GM19238 (cell line): ENCODE results near the gene CD72.

Experiments used
- DNase-seq: peaks from one replicate; pipeline ENCODE4 v3.0.0; 2011; ENCODE audit warnings: low spot score; ENCODE audit not compliant: insufficient read length

CD72 gene, protein sequence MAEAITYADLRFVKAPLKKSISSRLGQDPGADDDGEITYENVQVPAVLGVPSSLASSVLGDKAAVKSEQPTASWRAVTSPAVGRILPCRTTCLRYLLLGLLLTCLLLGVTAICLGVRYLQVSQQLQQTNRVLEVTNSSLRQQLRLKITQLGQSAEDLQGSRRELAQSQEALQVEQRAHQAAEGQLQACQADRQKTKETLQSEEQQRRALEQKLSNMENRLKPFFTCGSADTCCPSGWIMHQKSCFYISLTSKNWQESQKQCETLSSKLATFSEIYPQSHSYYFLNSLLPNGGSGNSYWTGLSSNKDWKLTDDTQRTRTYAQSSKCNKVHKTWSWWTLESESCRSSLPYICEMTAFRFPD

GRCh38 chr9:35618325-35618727 lies at the start of gene CD72:
Gene CD72, minus strand, starts transcription at chr9:35618413. Its CDS starts 110 bp downstream, at chr9:35618303.
- no peak for DNase-seq

GRCh38 chr9:35667939-35668338 lies 49.7 kb upstream of the CD72 start:
- no peak for DNase-seq

- no peak for DNase-seq
Measured at GRCh38 chr9:35666549-35666948, 48.3 kb upstream of the CD72 start.

GRCh38 chr9:35666045-35666444 lies 47.8 kb upstream of the CD72 start:
- no peak for DNase-seq

DNA sequence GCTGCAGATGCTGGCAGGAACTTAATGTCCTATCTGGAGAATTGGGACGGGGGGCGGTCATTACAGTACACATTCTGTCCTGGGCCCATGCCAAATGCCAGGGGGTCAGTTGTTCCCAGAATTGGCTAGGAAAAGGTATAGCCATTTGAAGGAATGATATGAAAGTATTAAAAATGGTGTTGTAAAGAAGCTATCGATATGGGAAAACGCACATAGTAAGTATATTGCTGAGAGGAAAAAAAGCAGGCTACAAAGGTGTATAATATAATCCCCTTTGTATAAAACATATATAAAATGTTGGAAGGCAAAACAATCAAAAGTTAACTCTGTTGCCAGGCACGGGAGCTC lies 47.2 kb upstream of the CD72 start:
- DNase-seq: no peak

- DNase-seq: peak; percentile 90
Measured at GRCh38 chr9:35664531-35665470, 46.6 kb upstream of the CD72 start, which contains the start of gene ARHGEF39. Gene ARHGEF39, minus strand, starts transcription at chr9:35665195. Its CDS starts 26 bp downstream, at chr9:35665169.

- DNase-seq: no peak
Measured at GRCh38 chr9:35662437-35662836, 44.2 kb upstream of the CD72 start.

DNA sequence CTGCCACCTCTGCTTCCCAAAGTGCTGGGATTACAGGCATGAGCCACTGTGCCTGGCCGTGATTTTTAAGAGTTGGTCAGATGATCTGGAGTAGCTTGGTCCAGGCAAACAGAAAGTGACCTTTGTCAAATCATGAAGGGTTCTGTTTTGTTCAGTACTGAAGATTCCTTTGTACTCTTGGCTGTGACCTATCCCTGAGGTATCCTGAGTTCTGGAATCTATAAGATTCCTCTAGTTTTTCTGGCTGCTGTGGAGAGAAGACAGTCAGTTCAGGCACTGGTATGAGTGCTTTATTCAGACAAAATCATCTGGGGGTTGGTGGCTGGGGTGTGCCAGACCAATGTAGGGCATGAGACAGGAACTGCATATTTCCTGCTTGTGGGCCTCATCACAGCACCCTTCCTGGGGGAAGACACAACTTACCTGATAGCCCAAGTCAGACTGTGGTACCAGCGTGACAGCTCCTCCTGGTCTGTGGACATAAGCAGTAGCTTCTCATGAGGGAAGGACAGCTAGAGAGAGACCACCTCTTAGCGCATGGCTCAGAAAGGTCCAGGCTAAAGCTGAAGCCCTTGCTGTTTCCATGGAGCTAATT lies 43.6 kb upstream of the CD72 start:
- DNase-seq: no peak

DNA sequence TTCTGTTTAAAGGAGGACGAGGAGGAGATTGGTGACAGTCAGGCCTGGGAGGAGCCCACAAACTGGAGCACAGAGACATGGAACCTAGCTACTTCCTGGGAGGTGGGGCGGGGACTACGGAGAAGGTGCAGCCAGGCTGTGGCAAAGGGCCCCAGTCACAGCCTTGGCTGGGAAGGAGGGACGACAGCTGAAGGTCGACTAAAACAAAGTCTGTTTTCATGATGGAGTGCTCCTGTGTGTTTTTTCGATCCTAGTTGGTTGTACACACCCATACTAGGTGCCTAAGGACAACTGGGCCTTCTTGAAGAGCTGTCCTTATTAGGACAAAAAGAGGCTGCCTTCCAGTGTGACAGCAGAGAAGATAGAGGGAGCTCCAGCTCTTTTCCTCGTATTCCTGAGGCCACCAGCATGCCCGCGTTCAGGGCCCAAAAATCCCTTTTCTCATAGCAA lies 42.8 kb upstream of the CD72 start:
- no peak for DNase-seq

GRCh38 chr9:35659340-35659739 lies 41.1 kb upstream of the CD72 start:
- DNase-seq: no peak

DNA sequence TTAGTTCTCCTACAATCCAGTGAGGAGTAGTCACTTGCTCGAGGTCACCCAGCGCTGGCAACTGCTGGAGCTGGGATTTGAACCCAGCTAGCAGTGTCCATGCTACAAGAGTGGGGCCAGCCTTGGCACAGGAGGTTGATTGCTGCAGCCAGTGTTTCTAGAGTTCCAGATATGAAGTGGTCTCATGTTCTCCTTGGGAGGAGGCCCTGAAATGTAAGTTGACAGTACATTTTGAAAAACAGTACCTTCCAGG lies 40.7 kb upstream of the CD72 start:
- DNase-seq: no peak

DNA sequence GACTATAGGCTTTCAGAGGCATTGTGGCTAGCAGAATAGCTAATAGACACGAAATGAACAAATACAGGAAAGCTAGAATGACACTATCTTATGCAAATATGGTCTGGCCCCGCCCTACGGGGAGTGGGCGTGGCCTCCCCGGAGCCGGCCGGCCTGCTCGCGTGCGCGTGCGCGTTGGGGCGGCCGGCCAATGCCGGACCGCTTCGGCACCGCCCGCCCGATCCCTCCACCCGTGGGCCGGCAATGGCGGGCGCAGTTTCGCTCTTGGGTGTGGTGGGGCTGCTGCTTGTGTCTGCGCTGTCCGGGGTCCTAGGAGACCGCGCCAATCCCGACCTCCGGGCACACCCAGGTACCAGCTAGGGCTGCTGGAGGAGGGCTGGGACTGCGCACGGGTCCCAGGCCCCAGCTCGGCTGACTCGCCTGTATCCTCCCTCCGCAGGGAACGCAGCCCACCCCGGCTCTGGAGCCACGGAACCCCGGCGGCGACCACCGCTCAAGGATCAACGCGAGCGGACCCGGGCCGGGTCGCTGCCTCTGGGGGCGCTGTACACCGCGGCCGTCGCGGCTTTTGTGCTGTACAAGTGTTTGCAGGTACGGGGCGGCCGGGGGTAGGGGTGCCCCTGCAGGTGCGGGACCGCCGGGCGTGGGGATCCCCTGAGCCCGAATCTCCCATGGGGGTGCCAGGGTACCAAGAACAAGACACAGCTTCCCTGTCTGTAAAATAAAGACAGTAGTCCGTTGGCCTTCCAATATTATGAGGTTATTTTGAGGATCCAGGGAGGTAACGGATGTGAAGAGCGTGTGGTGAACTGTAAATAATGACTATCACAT lies 40.1 kb upstream of the CD72 start, which contains the start of gene CCDC107:
TSS of gene CCDC107 (plus strand) at position 156 of the 831 bp plus-strand sequence. CDS start at position 244, 88 bp downstream.
- DNase-seq: peak; percentile 86

GRCh38 chr9:35657546-35658136 lies 39.4 kb upstream of the CD72 start, which contains the start of gene RMRP:
Gene RMRP, minus strand, starts transcription at chr9:35658019.
- peak; percentile 92 for DNase-seq

- DNase-seq: no peak
Measured at GRCh38 chr9:35656831-35657545, 38.8 kb upstream of the CD72 start.

- DNase-seq: no peak
Measured at GRCh38 chr9:35656348-35656747, 38.1 kb upstream of the CD72 start.

GRCh38 chr9:35653611-35654010 lies 35.4 kb upstream of the CD72 start:
- DNase-seq: no peak

GRCh38 chr9:35652829-35653209 lies 34.6 kb upstream of the CD72 start:
- no peak for DNase-seq

DNA sequence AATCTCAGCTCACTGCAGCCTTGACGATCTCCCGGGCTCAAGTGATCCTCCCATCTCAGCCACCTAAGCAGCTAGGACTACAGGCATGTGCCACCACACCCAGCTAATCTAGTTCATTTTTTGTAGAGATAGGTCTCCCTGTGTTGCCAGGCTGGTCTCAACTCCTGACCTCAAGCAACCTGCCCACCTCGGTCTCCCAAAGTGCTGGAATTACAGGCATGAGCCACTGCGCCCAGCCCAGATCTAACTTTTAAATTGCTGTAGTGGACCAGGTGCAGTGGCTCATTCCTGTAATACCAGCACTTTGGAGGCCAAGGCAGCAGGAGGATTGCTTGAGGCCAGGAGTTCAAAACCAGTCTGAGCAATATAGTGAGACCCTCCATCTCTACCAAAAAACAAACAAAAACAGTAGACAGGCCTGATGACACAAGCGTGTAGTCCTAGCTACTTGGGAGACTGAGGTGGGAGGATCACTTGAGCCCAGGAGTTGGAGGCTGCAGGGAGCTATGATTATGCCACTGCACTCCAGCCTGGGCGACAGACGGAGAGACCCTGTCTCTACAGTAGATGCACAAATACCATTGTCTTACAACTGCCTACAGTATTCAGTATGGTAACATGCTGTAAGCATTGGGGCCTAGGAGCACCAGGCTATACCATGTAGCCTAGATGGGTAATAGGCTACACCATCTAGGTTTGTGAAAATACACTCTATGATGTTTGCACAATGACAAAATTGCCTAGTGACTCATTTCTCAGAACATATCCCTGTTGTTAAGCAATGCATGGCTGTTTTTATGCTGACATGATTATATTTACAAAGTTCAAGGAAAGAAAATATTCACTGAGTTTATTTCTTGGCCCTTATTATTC lies 34.0 kb upstream of the CD72 start:
- DNase-seq: no peak
